A549 treated with Hydrocortisone at 1 μM for 4 hours (cell line): ENCODE data around the gene CD38. TPM values are rescaled to one million over a fixed set of nuclear protein-coding genes. Genes with fewer than 3 reads are reported as not detected.

Source experiments
- total RNA-seq: library from RNA; stranded (reverse); fragments of 200-300 nt; extraction: Qiagen RNA extraction; gene quantifications from 5 replicates; pipeline ENCODE4 v1.2.3, GENCODE V29; 2022

Gene CD38
- 11.0 to 15.4 TPM (median 13.4 TPM) in 5 replicates for total RNA-seq

GRCh38 chr4:15778289-15779241 is at the start of gene CD38:
CD38 (plus strand) TSS chr4:15778328; CDS start chr4:15778415, 87 bp downstream.

Other genes with a start within 250 kb of the CD38 start
- 26.2 to 30.6 TPM (median 29.1 TPM) in 5 replicates for gene FBXL5, start 123.0 kb upstream of the CD38 start, total RNA-seq
- gene FAM200B, start 96.5 kb upstream of the CD38 start, total RNA-seq, result 25.2 to 32.3 TPM (median 26.7 TPM) in 5 replicates
- 15.5 to 17.8 TPM (median 16.3 TPM) in 5 replicates for gene BST1, start 75.3 kb upstream of the CD38 start, total RNA-seq
- 2.7 to 3.8 TPM (median 3.3 TPM) in 5 replicates for gene FGFBP1, start 160.4 kb downstream of the CD38 start, total RNA-seq
- 0.12 to 0.39 TPM (median 0.31 TPM) in 5 replicates for gene FGFBP2, start 184.8 kb downstream of the CD38 start, total RNA-seq